ENCODE results near the gene TANGO6.

- TF ChIP-seq JUND (IDR thresholded peaks at IDR 0.05; ENCODE audit: low read depth, low read length) = no peak
- no peak for TF ChIP-seq HDAC6 (IDR thresholded peaks at IDR 0.05; ENCODE audit: unreplicated experiment)
- no peak for TF ChIP-seq CUX1 (IDR thresholded peaks at IDR 0.05; ENCODE audit: insufficient replicate concordance, low read depth, low read length)
- TF ChIP-seq POLR2A (IDR thresholded peaks at IDR 0.05; ENCODE audit: low read depth, low read length) = no peak
- TF ChIP-seq CTCF (IDR thresholded peaks at IDR 0.05 in 2 of 3, conservative IDR thresholded peaks at IDR 0.05 in 1 of 3; ENCODE audit: control insufficient read depth in 2 of 3, extremely low read depth in 1 of 3, insufficient read depth in 1 of 3, low read depth in 3 of 3, low read length in 3 of 3) = no peak
- TF ChIP-seq SMAD5 (IDR thresholded peaks at IDR 0.05; ENCODE audit: low read depth) = no peak
- TF ChIP-seq NFIC (IDR thresholded peaks at IDR 0.05; ENCODE audit: low read depth, low read length) = no peak
- TF ChIP-seq TAF1 (IDR thresholded peaks at IDR 0.05; ENCODE audit: borderline replicate concordance, low read depth, low read length) = no peak
- TF ChIP-seq SIN3A (IDR thresholded peaks at IDR 0.05; ENCODE audit: low read depth, low read length) = no peak
- no peak for TF ChIP-seq RB1 (IDR thresholded peaks at IDR 0.05; ENCODE audit: borderline replicate concordance)
- no peak for TF ChIP-seq EP300 (IDR thresholded peaks at IDR 0.05; ENCODE audit: borderline replicate concordance in 1 of 2, control insufficient read depth in 1 of 2, low read depth in 2 of 2, low read length in 2 of 2)
- TF ChIP-seq WRNIP1 (IDR thresholded peaks at IDR 0.05; ENCODE audit: borderline replicate concordance, low read depth, low read length) = no peak
- TF ChIP-seq POU2F2 (IDR thresholded peaks at IDR 0.05; ENCODE audit: borderline replicate concordance, low read depth, low read length) = no peak
These were observed 264.1 kb downstream of the TANGO6 start for GRCh38 chr16:69107316-69107962.
